Body of pancreas (tissue), 4 donors: ENCODE results near the gene KLKB1.

ENCODE experiments used
- CTCF ChIP-seq, 7 experiments: fragments of 450-650 bp in 4 of 7; fragments of 200-600 bp in 3 of 7; sonication (generic) in 3 of 7; IDR thresholded peaks; one replicate each; pipeline ENCODE4 v1.5.1; 2016 to 2019; ENCODE audit warnings: antibody characterized with exemption in 7 of 7
- POLR2A ChIP-seq, 3 donors: fragments of 450-650 bp; IDR thresholded peaks; one replicate each; pipeline ENCODE4 v1.6.1; 2016; ENCODE audit warnings: antibody characterized with exemption in 3 of 3, mild to moderate bottlenecking in 2 of 3

- TF ChIP-seq CTCF (IDR thresholded peaks at IDR 0.05) (no peak), POLR2A (IDR thresholded peaks at IDR 0.05) (no peak)
Measured at GRCh38 chr4:186249785-186250754, 22.8 kb downstream of the KLKB1 start.
